K562 treated with DMSO at 1 percent for 48 hours (cell line): ENCODE data around the gene MDH1. TPM values are rescaled to one million over a fixed set of nuclear protein-coding genes. Genes with fewer than 3 reads are reported as not detected.

Source experiments
- total RNA-seq: library from RNA; unstranded; fragments of 300-600 nt; gene quantifications from 2 replicates; pipeline ENCODE4 v1.2.3, GENCODE V29; 2022; ENCODE audit warnings: low replicate concordance; ENCODE audit errors: extremely low read depth

The MDH1 gene
- not detected in 2 replicates for total RNA-seq

DNA sequence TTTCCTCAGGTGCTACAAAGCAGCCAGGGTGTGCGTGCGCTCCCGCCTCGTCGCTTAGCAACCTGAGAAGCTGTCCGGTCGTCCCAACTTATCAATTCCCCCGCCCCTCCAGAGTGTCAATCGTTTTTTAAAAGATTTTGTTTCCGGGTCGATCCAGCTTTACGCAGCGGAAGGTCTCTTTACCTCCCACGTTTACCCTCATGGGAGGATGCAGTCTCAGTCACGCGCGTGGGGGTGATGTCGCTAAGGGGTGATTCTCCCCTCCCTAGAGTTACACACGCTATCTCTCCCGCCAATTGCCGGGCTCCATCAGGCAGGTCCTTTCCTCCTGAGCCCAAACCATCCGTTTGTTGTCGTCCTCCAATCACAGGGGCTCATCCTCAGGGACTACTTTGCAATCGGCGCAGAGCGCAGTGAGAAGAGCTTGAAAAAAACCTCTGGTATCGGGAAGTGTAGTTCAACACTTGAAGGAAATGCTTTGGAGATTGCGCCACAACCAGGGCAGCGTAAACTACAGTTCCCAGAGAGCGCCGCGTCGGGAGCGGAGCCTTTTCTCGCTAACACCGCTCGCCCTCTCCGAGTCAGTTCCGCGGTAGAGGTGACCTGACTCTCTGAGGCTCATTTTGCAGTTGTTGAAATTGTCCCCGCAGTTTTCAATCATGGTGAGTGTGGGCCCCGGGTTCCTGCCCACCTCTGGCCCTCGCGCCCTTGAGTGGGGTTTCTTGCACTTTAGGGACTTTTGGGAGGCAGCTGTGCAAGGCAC is at the start of gene MDH1, which contains the start of gene WDPCP:
TSS of gene MDH1 (plus strand) at position 579 of the 763 bp plus-strand sequence. CDS start at position 660, 81 bp downstream.
TSS of gene WDPCP (minus strand) at position 93 of the 763 bp plus-strand sequence. CDS start 206 bp downstream, outside the sequence.

Other genes starting within 250 kb of the MDH1 start
- gene WDPCP, start 486 bp upstream of the MDH1 start, total RNA-seq: not detected in 2 replicates